Cerebellar nuclear complex (tissue), 1 donor: Measurements from ENCODE around the gene PPP4R2.

ENCODE experiments used
- DNase-seq, 2 experiments: peaks; one replicate each; lab custom pipeline; 2025; lab: John Stamatoyannopoulos, UW

PPP4R2 gene

GRCh38 chr3:73069775-73070444, 73.3 kb downstream of the PPP4R2 start:
- no peak for DNase-seq

GRCh38 chr3:73070675-73071575, 74.3 kb downstream of the PPP4R2 start:
- DNase-seq = no peak

GRCh38 chr3:73071952-73072351, 75.3 kb downstream of the PPP4R2 start:
- no peak for DNase-seq

- DNase-seq = no peak
Measured at GRCh38 chr3:73072634-73073033, 76.0 kb downstream of the PPP4R2 start.

GRCh38 chr3:73073091-73073707, 76.6 kb downstream of the PPP4R2 start:
- DNase-seq = no peak

- DNase-seq = no peak
Measured at GRCh38 chr3:73074781-73075180, 78.2 kb downstream of the PPP4R2 start.

- no peak for DNase-seq
Measured at GRCh38 chr3:73080216-73080966, 83.8 kb downstream of the PPP4R2 start.

GRCh38 chr3:73081140-73081539, 84.5 kb downstream of the PPP4R2 start:
- no peak for DNase-seq

- no peak for DNase-seq
Measured at GRCh38 chr3:73084170-73084569, 87.6 kb downstream of the PPP4R2 start.

GRCh38 chr3:73086071-73086494, 89.5 kb downstream of the PPP4R2 start:
- DNase-seq = no peak

- DNase-seq = no peak
Measured at GRCh38 chr3:73094129-73094528, 97.5 kb downstream of the PPP4R2 start.

GRCh38 chr3:73094951-73095350, 98.3 kb downstream of the PPP4R2 start:
- no peak for DNase-seq

GRCh38 chr3:73096169-73096568, 99.6 kb downstream of the PPP4R2 start:
- no peak for DNase-seq

- DNase-seq = no peak
Measured at GRCh38 chr3:73098026-73098425, 101.4 kb downstream of the PPP4R2 start.

GRCh38 chr3:73098873-73099272, 102.3 kb downstream of the PPP4R2 start:
- no peak for DNase-seq

GRCh38 chr3:73100741-73101559, 104.3 kb downstream of the PPP4R2 start:
- DNase-seq = peak in 1 of 2 experiments; percentile 12

GRCh38 chr3:73101881-73102280, 105.3 kb downstream of the PPP4R2 start:
- DNase-seq = no peak

GRCh38 chr3:73107215-73107614, 110.6 kb downstream of the PPP4R2 start:
- no peak for DNase-seq

- DNase-seq = no peak
Measured at GRCh38 chr3:73107676-73108187, 111.1 kb downstream of the PPP4R2 start.

GRCh38 chr3:73108750-73109149, 112.1 kb downstream of the PPP4R2 start:
- DNase-seq = no peak

GRCh38 chr3:73110530-73110929, 113.9 kb downstream of the PPP4R2 start:
- no peak for DNase-seq
